Measurements from ENCODE around the gene CRTAC1. TPM values are rescaled to one million over a fixed set of nuclear protein-coding genes. Genes with fewer than 3 reads are reported as not detected.

CRTAC1 gene
- total RNA-seq, 1 experiment from 2014 or later = not detected

GRCh38 chr10:97923476-97923875 is 106.9 kb downstream of the CRTAC1 start:
- DNase-seq (ENCODE audit: low spot score) = no peak

GRCh38 chr10:97923057-97923456 is 107.4 kb downstream of the CRTAC1 start:
- DNase-seq (ENCODE audit: low spot score) = no peak

- no peak for DNase-seq (ENCODE audit: low spot score)
These were observed 108.2 kb downstream of the CRTAC1 start for GRCh38 chr10:97922022-97922758.

- peak; percentile 31 for DNase-seq (ENCODE audit: low spot score)
These were observed 108.8 kb downstream of the CRTAC1 start for GRCh38 chr10:97921581-97922021.

- DNase-seq (ENCODE audit: low spot score) = no peak
These were observed 109.6 kb downstream of the CRTAC1 start for GRCh38 chr10:97920865-97921264.

GRCh38 chr10:97919012-97919411 is 111.4 kb downstream of the CRTAC1 start:
- no peak for DNase-seq (ENCODE audit: low spot score)

GRCh38 chr10:97916586-97916985 is 113.8 kb downstream of the CRTAC1 start:
- DNase-seq (ENCODE audit: low spot score) = no peak

- no peak for DNase-seq (ENCODE audit: low spot score)
These were observed 114.9 kb downstream of the CRTAC1 start for GRCh38 chr10:97915346-97916131.

GRCh38 chr10:97914837-97915211 is 115.6 kb downstream of the CRTAC1 start:
- DNase-seq (ENCODE audit: low spot score) = peak; percentile 51

- no peak for DNase-seq (ENCODE audit: low spot score)
These were observed 116.1 kb downstream of the CRTAC1 start for GRCh38 chr10:97914171-97914836.

GRCh38 chr10:97913614-97914013 is 116.8 kb downstream of the CRTAC1 start:
- DNase-seq (ENCODE audit: low spot score) = no peak

- no peak for DNase-seq (ENCODE audit: low spot score)
These were observed 117.2 kb downstream of the CRTAC1 start for GRCh38 chr10:97913193-97913592.

- DNase-seq (ENCODE audit: low spot score) = no peak
These were observed 119.2 kb downstream of the CRTAC1 start for GRCh38 chr10:97911217-97911616.

- no peak for DNase-seq (ENCODE audit: low spot score)
These were observed 119.8 kb downstream of the CRTAC1 start for GRCh38 chr10:97910661-97911060.

GRCh38 chr10:97907830-97908229 is 122.6 kb downstream of the CRTAC1 start:
- DNase-seq (ENCODE audit: low spot score) = no peak

GRCh38 chr10:97907211-97907610 is 123.2 kb downstream of the CRTAC1 start:
- no peak for DNase-seq (ENCODE audit: low spot score)

- no peak for DNase-seq (ENCODE audit: low spot score)
These were observed 125.1 kb downstream of the CRTAC1 start for GRCh38 chr10:97905276-97905675.

- no peak for DNase-seq (ENCODE audit: low spot score)
These were observed 125.8 kb downstream of the CRTAC1 start for GRCh38 chr10:97904576-97904975.

GRCh38 chr10:97904018-97904381 is 126.4 kb downstream of the CRTAC1 start:
- DNase-seq (ENCODE audit: low spot score) = no peak

GRCh38 chr10:97903128-97904017 is 127.0 kb downstream of the CRTAC1 start:
- no peak for DNase-seq (ENCODE audit: low spot score)

GRCh38 chr10:97901381-97901780 is 129.0 kb downstream of the CRTAC1 start:
- no peak for DNase-seq (ENCODE audit: low spot score)

- DNase-seq (ENCODE audit: low spot score) = no peak
These were observed 132.0 kb downstream of the CRTAC1 start for GRCh38 chr10:97898429-97898828.

All from A172 (cell line).